Muscle layer of duodenum (tissue), 2 donors: Measurements from ENCODE around the gene ANKLE2.

Experiments used
- H3K27ac ChIP-seq: one replicate; pipeline ENCODE4 v1.7.0; 2013; ENCODE audit warnings: mild to moderate bottlenecking, low read length
- H3K27me3 ChIP-seq: one replicate; pipeline ENCODE4 v1.7.0; 2013; ENCODE audit warnings: low read depth, mild to moderate bottlenecking, control low read depth, low read length
- H3K36me3 ChIP-seq, 2 donors: one replicate each; pipeline ENCODE4 v1.7.0; 2013; ENCODE audit warnings: low read length in 2 of 2, control low read depth in 1 of 2, mild to moderate bottlenecking in 1 of 2; ENCODE audit not compliant: insufficient read depth in 2 of 2, control insufficient read depth in 1 of 2
- H3K4me1 ChIP-seq, 2 donors: one replicate each; pipeline ENCODE4 v1.7.0; 2013; ENCODE audit warnings: low read length in 2 of 2, mild to moderate bottlenecking in 2 of 2, control low read depth in 1 of 2, moderate library complexity in 1 of 2; ENCODE audit not compliant: insufficient read depth in 2 of 2, control insufficient read depth in 1 of 2
- H3K4me3 ChIP-seq, 2 donors: one replicate each; pipeline ENCODE4 v1.7.0; 2013; ENCODE audit warnings: low read length in 2 of 2, low read depth in 1 of 2, mild to moderate bottlenecking in 1 of 2
- H3K9me3 ChIP-seq, 2 donors: one replicate each; pipeline ENCODE4 v1.7.0; 2013; ENCODE audit warnings: low read length in 2 of 2, control low read depth in 1 of 2, mild to moderate bottlenecking in 1 of 2; ENCODE audit not compliant: control insufficient read depth in 1 of 2
- donor health status: healthy.

The ANKLE2 gene

DNA sequence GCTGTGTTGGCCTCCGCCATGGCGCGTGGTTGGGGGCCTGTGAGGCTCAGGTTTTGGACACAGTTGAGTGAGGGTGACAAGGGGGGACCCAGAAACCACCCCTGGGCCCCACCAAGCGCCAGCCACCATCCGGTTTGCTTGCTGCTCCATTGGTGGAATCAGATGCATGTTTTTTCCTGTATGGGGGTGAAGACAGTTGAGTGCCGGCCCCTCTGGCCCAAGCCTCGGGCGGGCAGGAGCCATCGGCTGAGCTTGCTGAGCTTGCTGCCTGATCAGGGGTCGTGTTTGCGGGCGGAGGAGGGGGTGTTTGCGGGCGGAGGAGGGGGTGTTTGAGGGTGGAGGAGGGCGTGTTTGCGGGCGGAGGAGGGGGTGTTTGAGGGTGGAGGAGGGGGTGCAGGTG, 44.6 kb downstream of the ANKLE2 start:
- Histone ChIP-seq H3K36me3 (peaks cover 23 to 58% of the 10 kb centered on the region in 2 donors), H3K27ac (no peak overlapping the region), H3K4me1 (peaks cover 0 to 5% of the 10 kb centered on the region in 2 donors), H3K27me3 (no peaks in the 10 kb centered on the region), H3K9me3 (no peaks in the 10 kb centered on the region), H3K4me3 (no peak overlapping the region)

DNA sequence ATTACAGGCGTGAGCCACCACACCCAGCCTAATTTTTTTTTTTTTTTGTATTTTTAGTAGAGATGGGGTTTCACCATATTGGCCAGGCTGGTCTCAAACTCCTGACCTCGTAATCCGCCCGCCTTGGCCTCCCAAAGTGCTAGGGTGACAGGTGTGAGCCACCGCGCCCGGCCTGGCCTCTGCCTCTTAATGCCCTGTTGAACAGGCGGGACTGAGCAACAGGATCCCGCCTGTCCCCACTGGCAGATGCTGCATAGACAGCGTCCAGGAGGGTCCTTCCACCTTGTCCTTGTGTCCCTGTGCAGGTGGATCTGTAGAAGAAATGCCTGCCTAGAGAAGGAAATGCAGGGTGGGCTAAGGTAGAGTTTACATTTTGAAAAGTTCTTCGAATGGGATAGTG, 45.3 kb downstream of the ANKLE2 start:
- Histone ChIP-seq H3K4me1 (peaks cover 0 to 10% of the 10 kb centered on the region in 2 donors), H3K9me3 (no peaks in the 10 kb centered on the region), H3K27me3 (no peaks in the 10 kb centered on the region), H3K27ac (no peak overlapping the region), H3K36me3 (peaks cover 23 to 51% of the 10 kb centered on the region in 2 donors), H3K4me3 (no peak overlapping the region)

DNA sequence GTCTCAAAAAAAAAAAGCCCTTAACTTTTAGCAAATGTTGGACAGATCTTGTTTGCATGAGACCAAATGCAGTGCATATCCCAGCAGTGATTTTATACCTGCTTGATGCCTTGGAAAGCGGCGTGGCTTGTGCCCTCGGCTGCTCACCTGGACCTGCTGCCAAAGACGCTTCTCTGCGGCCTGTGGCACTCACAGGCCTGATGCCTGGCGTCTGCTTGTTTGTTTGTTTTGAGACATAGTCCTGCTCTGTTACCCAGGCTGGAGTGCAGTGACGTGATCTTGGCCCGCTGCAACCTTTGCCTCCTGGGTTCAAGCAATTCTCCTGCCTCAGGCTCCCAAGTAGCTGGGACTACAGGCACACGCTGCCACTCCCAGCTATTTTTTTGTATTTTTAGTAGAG, 45.8 kb downstream of the ANKLE2 start:
- H3K27me3 ChIP-seq, result no peaks in the 10 kb centered on the region
- no peak overlapping the region for H3K4me3 ChIP-seq
- peaks cover 23 to 47% of the 10 kb centered on the region in 2 donors for H3K36me3 ChIP-seq
- H3K27ac ChIP-seq, result no peak overlapping the region
- peaks cover 0 to 12% of the 10 kb centered on the region in 2 donors for H3K4me1 ChIP-seq
- H3K9me3 ChIP-seq, result no peaks in the 10 kb centered on the region

DNA sequence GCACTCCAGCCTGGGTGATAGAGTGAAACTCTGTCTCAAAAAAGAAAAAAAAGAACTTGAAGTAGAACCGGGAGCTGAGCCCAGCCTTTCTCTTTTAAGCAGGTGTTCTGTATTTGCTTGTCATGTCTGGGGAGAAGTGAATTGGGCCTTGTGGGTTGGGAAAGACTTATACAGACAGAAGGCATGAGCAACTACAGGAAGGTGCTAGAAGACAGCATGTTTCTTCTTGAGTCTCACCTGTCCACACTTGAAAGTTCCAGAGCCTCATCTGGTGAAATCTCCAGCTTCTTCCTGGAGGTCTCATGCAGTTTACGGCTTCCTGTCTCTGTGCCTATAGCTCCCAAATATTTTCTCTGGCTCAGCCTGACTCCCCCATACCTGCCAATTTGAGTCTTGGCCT, 48.5 kb downstream of the ANKLE2 start:
- peaks cover 9 to 25% of the 10 kb centered on the region in 2 donors for H3K36me3 ChIP-seq
- H3K4me3 ChIP-seq, result no peak overlapping the region
- H3K27ac ChIP-seq, result no peak overlapping the region
- H3K27me3 ChIP-seq, result no peaks in the 10 kb centered on the region
- peaks cover 0 to 18% of the 10 kb centered on the region in 2 donors for H3K4me1 ChIP-seq
- no peaks in the 10 kb centered on the region for H3K9me3 ChIP-seq

DNA sequence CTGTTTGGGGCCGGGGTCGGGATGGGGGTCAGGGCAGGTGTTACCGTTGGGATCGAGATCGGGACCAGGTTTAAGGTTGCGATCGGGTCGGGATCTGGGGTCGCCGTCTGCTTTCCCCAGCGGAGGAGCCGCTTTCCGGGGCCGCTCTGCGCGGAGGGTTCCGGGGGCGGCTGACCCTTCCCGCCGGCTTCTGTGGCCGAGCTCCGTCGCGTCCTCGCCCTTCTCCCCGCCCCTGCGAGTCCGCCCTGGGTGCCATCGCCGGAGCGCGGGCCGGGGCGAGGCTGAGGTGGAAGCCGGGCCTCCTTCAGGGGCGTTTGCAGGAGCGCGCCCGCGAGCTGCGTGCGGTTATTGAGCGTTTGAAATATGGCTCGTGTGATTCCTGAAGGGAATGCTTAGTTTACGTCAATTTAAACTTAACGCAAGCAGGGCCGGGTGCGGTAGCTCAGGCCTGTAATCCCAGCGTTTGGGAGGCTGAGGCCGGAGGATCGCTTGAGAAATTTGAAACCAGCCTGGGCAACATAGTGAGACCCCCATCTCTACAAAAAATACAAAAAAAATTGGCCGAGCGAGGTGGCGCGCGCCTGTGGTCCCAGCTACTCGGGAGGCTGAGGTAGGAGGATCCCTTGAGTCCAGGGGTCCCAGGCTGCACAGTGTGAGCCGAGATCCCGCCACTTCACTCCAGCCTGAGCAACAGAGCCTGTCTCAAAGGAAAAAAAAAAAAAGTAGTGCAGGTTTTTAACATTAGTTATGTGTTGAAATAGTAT, 50.4 kb downstream of the ANKLE2 start:
- Histone ChIP-seq H3K4me3 (peak overlapping the region; percentile 63 to 97), H3K27ac (no peak overlapping the region), H3K9me3 (no peaks in the 10 kb centered on the region), H3K4me1 (peaks cover 0 to 18% of the 10 kb centered on the region in 2 donors), H3K36me3 (peaks cover 4 to 7% of the 10 kb centered on the region in 2 donors), H3K27me3 (no peaks in the 10 kb centered on the region)

DNA sequence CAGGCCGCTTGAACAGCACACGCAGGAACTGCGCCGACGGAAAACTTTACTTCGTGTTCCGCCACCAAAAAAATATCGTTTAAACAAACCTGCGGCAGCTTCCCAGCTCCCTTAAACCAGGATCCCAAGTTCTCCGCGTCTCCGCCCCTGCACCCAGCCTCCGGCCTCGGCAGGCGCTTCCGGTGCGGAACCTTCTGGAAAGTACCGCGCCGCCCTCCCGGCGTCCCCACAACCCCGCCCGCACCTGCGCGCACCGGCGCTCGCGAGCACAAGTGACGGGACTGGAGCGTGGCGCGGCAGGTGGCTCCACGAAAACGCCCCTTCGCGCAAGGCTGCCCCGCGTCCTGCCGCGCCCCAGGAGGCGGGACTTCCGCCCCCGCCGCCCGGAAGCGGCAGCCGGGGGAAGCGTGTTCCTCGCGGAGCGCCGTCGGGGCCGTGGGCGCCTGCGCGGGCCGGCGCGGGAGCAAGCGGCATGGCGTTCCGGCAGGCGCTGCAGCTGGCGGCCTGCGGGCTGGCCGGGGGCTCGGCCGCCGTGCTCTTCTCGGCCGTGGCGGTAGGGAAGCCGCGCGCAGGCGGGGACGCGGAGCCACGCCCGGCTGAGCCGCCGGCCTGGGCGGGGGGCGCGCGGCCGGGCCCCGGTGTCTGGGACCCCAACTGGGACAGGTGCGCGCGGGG, 51.1 kb downstream of the ANKLE2 start, which contains the start of gene PGAM5:
TSS of gene PGAM5 (plus strand) at position 438 of the 675 bp plus-strand sequence. CDS start at position 473, 35 bp downstream.
- peak within 1 kb of the TSS; percentile 63 for H3K27ac ChIP-seq
- peak within 1 kb of the TSS; percentile 79 to 97 for H3K4me3 ChIP-seq
- H3K36me3 ChIP-seq, result peaks cover 4 to 7% of the 10 kb centered on the region in 2 donors
- no peaks in the 10 kb centered on the region for H3K9me3 ChIP-seq
- H3K27me3 ChIP-seq, result no peaks in the 10 kb centered on the region
- peaks cover 0 to 18% of the 10 kb centered on the region in 2 donors for H3K4me1 ChIP-seq

DNA sequence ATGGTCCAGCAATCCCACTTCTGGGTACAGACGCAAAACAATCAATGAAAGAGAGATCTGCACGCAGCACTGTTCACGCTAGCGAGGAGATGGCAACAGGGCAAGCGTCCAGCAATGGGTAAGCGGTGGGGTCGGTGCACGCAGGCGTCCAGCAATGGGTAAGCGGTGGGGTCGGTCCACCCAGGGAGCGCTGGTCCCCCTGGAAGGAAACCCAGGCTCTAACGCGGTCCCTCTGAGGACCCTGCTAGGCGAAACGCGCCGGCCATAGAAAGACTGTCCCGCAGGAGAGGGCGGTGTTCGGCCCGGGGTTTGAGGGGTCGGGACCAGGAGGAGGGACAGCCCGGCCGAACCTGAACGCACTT, 51.6 kb downstream of the ANKLE2 start:
- Histone ChIP-seq H3K9me3 (no peaks in the 10 kb centered on the region), H3K4me3 (peak overlapping the region; percentile 79 to 97), H3K4me1 (peaks cover 0 to 18% of the 10 kb centered on the region in 2 donors), H3K27me3 (no peaks in the 10 kb centered on the region), H3K27ac (peak overlapping the region; percentile 63), H3K36me3 (peaks cover 4 to 5% of the 10 kb centered on the region in 2 donors)

DNA sequence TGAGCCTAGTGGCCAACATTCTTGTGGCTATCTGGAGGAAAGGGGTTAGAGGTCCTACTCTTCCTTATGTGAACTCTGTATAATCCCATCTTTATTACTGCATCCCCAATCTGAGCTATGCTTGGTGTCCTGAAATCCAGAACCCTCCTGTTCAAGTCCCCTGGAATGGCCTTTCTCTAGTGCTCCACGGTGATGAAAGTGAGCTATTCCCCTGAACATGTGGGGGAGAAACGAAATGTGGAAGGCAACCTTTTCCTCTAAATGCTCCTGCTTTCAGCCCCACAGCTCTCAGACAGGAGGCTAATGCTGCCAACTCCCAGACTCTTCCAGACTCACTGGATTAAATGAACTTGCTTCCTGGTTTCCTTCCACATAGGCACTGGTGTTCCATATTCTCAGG, 53.5 kb downstream of the ANKLE2 start:
- H3K36me3 ChIP-seq, result peaks cover 0 to 15% of the 10 kb centered on the region in 2 donors
- no peaks in the 10 kb centered on the region for H3K27me3 ChIP-seq
- H3K4me3 ChIP-seq, result no peak overlapping the region
- no peak overlapping the region for H3K27ac ChIP-seq
- H3K4me1 ChIP-seq, result peaks cover 0 to 18% of the 10 kb centered on the region in 2 donors
- H3K9me3 ChIP-seq, result no peaks in the 10 kb centered on the region

DNA sequence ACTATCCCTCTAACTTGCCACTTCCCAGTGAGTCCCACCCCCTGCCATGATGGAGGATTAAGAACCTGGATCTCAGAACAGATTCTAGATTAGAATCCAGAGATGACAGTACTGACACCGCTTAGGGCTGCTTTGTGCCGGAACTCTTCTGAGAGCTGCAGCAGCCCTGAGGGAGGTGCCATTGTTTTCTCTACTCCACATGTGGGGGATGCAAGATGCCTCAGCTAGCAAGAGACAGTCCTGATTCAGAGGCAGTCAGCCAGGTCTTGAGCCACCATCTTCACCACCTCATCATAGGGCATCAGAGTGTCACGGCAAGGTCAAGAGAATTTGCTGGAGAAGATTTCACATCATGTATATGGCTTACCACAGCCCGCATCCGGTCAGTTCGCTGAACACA, 54.4 kb downstream of the ANKLE2 start:
- Histone ChIP-seq H3K4me1 (peaks cover 0 to 16% of the 10 kb centered on the region in 2 donors), H3K9me3 (no peaks in the 10 kb centered on the region), H3K27ac (no peak overlapping the region), H3K36me3 (peaks cover 0 to 15% of the 10 kb centered on the region in 2 donors), H3K4me3 (no peak overlapping the region), H3K27me3 (no peaks in the 10 kb centered on the region)

DNA sequence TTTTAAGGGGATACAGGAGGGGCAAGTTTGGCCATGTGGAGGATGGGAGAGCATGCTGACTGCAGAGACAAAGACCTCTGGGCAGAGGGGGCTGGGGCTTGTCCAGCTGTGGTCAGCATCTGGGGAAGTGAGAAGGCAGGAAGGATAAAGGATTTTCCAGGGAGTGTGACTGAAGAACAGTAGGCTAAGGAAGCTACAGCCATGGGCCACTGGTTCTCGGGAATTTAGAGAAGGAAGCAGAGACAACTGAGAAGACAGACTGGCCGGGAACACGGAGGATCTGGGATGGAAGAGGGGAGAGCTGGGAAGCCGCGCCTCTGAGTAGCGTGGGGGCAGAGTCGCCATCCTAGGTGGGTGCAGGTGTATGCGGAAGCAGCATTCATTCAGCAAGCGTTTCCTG, 58.0 kb downstream of the ANKLE2 start:
- Histone ChIP-seq H3K36me3 (peaks cover 3 to 15% of the 10 kb centered on the region in 2 donors), H3K4me3 (no peak overlapping the region), H3K27me3 (no peaks in the 10 kb centered on the region), H3K9me3 (no peaks in the 10 kb centered on the region), H3K27ac (no peak overlapping the region), H3K4me1 (no peaks in the 10 kb centered on the region)

DNA sequence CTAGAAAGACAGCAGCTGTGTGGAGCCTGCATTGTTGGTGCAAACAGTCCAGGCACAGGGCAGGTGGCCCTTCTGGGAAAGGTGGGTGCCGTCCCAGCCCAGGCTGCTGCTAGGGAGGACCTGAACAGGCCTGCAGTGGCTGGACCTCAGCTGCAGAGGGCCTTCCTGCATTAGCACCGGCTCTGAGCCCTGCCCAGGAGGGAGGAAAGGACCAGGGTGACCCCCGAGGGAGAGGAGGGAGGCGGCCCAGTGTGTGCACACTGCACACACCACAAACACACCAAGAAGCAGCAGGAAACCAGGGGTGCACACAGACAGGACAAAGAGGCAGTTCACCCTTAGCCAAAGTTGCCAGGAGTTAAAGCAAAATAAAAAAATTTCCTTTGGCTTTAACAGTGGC, 59.0 kb downstream of the ANKLE2 start:
- Histone ChIP-seq H3K4me3 (no peak overlapping the region), H3K36me3 (peaks cover 3 to 15% of the 10 kb centered on the region in 2 donors), H3K4me1 (no peaks in the 10 kb centered on the region), H3K27me3 (no peaks in the 10 kb centered on the region), H3K27ac (no peak overlapping the region), H3K9me3 (no peaks in the 10 kb centered on the region)
